ENCODE measurements around the gene DENND5A.

GRCh38 chr11:9176550-9176949 lies 88.6 kb downstream of the DENND5A start:
- TF ChIP-seq TAF1 (IDR thresholded peaks at IDR 0.05; ENCODE audit: borderline replicate concordance, insufficient read depth, low read length) (no peak), POLR2AphosphoS5 (IDR thresholded peaks at IDR 0.05; ENCODE audit: low read depth, low read length) (no peak), REST (IDR thresholded peaks at IDR 0.05; ENCODE audit: insufficient read depth in 1 of 2, low read depth in 2 of 2, low read length in 2 of 2) (no peak), SIN3A (IDR thresholded peaks at IDR 0.05; ENCODE audit: borderline replicate concordance, insufficient read depth, low read length) (no peak), FOXP2 (optimal IDR thresholded peaks at IDR 0.05; ENCODE audit: borderline replicate concordance, extremely low read depth, extremely low read length, insufficient read depth) (no peak)

Measured in PFSK-1 (cell line).